ENCODE data around the gene DENND1A.

The DENND1A gene

DNA sequence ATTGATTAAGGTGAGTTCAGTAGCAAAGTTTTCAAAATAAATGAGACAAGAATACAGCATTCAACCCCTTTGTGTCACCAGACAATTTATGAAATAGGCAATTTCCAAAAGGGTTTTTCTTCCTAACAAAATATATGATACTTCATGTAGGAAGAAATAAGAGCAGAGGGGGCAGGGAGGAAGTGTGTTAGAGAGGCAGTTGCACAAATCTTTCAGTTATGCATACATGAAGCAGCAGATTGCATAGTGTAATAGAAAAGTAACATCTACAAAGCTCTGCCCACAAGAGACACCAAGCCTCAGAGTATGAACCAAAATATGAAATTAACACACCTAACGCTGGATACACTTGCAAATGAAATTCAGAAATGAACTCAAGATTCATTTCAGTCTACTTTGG lies 157.0 kb downstream of the DENND1A start:
- DNase-seq (ENCODE audit: low spot score), result no peak

DNA sequence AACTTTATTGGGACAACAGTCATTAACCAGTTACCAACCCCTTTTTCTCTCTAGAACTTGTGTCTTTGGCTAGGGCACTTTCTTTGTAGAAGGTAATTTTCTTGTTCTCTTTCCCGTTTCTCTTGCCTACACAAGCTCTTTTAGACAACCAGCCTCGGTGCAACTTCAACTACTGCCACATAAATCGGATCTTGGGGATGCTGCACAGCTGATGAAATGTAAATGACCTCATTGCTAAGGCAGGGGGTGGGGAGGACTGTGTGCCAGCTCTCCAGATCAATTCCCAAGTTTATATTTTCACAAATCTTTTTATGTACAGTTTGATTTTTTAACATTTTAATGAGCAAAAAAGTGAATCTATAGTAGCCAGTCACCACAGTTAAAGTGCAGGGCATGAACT lies 157.6 kb downstream of the DENND1A start:
- no peak for DNase-seq (ENCODE audit: low spot score)

DNA sequence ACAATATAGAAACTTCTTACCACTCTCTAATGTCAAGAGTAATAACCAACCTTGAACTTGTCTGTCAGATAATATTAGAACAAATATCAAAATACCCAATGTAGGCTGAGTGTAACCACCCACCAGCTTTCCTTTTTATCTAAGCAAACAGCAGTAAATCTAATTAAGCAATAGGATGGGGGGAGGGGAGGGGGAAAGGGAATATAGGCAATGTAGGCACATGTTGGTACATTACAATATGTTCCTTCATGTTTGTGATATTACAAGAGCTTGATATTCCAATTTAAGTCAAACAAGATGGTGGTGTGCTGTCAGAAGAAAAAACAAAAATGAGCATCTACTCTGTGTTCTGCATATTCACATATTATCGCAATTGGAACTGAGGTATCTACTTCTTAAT lies 158.2 kb downstream of the DENND1A start:
- no peak for DNase-seq (ENCODE audit: low spot score)

DNA sequence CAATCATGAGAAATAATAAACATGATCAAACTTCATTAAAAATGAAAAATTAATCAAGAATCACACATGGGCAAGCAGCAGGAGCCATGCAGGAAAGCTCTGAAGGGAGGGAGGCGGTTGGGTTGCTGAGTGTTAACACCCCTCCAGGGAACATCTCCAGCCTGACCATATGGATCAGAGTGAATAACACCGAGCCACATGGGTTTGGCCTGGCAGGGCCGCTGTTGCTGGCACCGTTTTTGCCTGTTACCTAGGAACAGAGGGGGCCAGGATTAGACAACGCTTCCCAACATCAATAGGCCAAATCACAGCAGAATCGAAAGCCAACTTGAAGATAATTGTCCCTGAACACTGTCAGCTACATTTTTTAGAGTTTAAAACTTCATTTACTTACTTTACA lies 160.2 kb downstream of the DENND1A start:
- DNase-seq (ENCODE audit: low spot score), result no peak

DNA sequence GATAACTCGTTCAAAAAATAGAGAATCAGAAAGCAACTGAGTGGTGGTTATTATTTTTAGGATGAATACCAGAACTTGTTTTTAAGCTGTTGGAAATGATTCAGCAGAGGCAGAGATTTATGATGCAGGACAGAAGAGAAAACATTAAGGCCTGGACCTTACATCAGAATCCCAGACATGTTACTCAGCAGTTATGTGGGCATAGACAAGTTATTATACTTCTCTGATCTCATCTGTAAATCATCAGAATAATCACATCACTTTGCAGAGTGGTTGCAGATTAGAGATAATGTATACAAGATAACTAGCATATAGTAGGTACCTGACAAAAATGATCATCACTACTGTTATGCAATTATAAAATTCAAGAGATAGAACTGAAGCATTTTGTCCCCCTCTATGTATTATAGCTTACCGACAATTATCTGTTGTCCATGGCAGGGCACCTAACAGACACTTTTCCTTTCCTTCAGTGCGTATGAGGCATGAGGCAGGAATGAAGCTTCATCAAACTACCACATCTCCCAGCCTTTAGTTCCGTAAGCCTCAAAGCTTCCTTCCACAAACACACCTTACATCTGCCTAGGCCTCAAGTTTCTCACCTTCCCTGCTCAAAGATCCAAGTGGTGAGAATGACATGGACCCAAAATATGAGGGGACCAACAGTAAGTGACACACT lies 165.9 kb downstream of the DENND1A start:
- no peak for DNase-seq (ENCODE audit: low spot score)

DNA sequence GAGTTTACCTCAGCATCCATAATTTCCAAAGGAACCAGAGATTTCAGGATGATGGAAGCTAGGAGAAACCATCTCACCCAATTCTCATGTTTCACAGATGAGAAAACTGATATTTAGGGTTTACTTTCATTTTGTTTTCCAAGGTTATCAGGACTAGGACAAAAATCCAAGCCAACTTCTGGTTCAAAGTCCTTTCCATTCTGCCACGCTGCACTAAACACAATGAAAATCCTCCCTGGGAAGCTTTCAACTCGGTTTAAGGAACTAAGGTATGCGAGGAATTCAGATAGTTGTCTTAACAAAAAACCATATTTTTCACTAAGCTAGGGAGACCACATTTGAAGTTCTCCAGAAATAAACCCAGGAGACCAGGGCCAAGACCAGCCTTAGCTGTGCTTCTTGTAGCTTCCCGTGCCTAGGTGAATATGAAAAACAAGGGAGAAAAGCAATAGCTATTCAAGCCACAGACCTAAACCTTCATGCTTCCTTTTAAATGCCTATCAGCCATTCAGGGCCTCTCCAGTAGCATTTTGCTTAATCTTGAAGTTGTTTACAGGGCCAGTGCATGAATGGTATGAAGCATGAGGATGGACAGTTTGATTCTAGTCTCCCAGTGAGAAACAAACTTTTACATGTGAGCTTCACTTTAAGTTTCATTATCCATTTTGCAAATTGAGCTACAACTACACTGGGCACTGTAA lies 167.9 kb downstream of the DENND1A start:
- DNase-seq (ENCODE audit: low spot score), result no peak

DNA sequence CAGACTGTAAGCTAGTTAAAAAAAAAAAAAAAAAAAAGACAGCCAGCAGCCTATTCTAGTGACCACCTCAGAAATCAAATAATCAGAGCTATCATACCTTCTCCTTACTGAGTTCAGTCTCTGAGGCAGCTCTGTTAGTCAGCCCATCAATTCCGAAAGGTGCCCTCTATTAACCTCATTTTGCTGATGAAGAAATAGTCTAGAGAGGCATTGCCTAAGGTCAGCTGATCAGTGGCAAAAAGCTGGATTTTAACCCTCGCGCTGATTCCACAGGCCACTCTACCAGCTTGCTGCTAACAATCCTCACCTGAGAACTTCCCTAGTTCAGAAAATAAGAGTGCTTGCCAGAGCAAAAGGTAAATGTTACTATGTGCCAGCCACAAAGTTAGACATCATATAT lies 172.0 kb downstream of the DENND1A start:
- DNase-seq (ENCODE audit: low spot score), result no peak

DNA sequence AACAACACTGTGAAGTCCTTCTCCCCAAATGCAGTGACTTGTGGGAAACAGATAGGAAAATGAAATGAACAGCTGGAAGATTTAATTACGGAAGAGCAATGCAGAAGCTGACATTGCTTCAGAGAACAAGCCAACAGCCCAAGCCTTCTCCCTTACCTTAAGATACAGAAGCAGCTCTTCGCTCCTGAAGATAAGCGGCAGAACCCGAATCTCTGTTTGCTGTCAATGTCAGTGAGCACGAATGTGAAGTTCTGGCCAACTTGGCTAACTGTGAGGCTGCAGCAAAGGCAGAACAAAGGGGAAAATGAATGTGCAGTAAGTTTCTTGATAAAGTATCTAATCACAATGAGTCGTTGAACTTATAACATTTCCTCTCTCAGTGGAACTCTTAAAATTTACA lies 172.4 kb downstream of the DENND1A start:
- DNase-seq (ENCODE audit: low spot score), result no peak

DNA sequence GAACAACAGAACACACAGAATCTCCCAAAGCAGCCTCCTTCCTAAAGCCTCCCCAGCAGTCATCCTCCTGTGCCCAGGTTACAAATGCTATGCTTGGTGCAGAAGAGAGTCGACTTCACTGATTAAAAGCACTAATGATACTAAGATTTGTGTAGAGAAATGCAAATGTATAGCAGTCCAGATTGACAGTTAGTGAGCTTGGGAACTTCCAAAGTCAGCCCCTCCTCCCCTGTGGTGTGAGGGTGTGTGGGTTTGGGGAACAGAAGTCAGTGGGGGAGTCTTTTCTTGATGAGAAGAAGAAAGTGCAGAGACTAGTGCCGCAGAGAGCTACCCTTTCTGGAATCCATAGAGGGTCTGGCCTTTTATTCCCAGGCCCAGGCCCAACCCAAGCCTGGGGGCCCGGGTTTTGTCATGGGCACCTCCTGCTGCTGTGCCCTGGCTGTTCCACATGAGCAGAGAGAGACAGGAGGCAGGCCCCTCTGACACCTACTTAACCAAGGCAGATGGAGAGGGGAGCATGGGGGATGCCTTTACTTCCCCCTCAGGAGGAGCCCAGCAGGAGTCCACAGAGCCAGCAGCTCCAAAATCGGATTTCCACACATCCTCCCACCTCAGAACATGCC lies 173.3 kb downstream of the DENND1A start:
- DNase-seq (ENCODE audit: low spot score), result no peak

DNA sequence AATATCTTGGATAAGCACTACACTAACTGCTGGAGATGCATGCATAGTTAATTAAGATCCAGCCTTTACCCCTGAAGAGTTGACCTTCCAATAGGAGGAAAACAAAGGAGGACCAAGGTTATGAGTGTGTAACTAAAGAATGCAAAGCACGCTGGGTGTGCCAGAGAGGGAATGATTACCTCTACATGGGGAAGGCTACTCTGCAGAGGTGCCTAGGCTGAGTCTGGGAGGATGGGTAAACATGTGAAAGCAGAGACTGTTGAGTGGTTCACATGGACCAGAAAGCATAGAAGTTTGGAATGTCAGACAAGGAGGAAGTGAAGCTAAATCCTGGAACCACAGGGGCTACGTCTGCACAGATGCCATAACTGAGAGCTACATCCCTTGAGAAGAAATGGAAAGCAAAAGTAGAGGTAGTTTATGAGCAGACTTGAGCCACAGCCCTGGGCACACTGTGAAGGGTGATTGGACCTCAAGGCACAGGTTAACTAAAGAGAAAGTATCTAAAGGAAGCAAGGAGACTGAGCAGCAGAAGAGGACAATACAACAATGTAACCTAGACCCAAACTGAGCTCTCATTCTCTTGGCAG lies 176.2 kb downstream of the DENND1A start:
- no peak for DNase-seq (ENCODE audit: low spot score)

DNA sequence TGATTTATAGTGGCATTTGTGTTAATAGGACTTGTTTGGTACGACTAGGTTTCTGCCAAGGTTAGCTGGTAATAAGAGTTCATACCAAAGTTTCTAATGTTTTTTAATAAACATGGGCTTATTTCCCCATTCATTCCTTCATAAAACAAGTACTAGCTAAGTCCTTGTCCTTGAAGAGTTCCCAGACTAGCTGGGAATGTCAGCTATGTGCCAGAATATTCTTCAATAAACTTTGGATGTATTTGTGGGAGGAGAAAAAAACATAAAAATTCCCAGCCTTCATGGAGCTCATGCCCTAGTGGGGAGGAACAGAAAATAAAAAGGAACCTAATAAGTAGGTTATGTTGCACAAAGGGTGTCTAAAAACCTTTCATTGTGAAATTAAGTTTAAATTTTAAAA lies 176.9 kb downstream of the DENND1A start:
- DNase-seq (ENCODE audit: low spot score), result no peak

DNA sequence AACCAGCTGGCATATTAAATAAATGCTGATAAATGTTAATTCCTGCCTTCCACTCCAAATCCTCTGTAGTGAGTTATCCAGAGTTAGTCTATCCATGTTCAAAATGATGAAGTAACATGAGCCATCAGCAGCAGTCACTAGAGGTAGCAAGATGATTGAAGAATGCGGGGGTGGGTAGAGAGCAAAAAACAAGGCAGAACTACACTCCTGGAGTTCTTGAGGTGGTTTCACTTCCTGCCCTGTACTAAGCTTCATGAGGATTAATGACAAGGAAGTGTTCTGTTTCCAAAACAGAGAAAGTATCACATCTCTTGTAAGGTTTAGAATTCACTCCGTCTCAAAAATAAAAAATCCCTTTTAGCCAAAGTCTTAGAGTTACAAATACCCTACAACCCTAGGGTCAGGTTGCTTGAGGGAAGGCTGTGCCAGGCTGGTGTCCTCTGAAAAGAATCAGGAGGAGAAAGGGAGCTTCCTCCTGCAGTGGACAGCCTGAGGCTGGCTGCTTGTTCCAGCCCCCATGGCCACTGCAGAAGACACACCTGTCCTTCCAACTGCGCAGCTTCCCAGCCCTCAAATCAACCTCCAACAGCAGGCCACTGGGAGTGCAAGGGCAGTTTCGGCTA lies 180.2 kb downstream of the DENND1A start:
- DNase-seq (ENCODE audit: low spot score), result peak; percentile 71

DNA sequence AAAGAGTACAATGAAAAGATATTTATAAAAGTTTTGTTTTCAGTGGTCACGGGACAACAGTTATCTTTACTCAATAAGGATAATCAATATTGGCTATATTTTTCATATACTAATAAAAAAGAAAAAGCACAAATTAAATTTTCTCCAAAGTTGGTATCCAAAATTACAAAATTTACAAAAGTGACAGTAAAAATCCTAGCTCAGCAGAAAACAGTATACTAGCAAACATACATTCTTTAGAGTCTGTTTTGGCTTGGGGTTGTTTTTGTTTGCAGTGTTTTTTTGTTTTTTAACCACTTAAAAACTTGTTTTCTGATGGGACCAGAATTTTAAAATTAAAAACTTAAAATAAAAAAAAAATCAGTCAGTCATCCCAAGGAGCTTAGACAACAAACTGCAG lies 183.2 kb downstream of the DENND1A start:
- no peak for DNase-seq (ENCODE audit: low spot score)

DNA sequence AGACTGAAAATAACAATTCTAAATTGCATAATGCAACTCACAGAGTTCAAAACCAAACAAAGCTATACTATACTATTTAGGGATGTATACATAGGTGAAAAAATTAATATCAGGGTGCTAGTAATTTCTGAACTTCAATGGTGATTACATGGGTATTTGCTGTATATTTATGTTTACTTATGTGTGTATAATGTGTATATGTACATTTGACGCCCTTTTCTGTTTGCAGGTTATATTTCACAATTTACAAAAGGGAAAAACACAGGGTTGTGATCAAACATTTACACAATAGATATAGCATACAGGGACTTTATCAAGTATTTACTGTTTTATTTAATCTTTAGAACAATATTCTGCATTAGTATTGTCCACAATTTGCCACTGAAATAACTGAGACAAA lies 184.0 kb downstream of the DENND1A start:
- no peak for DNase-seq (ENCODE audit: low spot score)

DNA sequence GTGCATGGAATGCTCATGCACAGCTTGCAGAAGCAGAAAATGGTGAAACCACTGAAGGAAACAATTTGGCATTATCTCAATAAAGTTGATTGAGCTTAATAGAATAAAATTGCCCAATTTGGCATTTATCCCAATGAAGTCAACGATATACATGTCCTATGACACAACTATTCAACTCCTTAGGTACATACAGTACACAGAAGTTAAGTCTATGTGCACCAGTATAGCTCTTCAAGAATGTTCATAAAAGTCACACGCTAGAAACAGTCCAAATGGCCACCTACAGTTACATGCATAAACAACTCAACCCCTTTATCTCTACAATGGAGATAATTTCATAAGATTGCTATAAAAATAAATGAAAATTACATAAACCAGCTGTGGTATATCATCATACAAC lies 184.5 kb downstream of the DENND1A start:
- DNase-seq (ENCODE audit: low spot score), result no peak

DNA sequence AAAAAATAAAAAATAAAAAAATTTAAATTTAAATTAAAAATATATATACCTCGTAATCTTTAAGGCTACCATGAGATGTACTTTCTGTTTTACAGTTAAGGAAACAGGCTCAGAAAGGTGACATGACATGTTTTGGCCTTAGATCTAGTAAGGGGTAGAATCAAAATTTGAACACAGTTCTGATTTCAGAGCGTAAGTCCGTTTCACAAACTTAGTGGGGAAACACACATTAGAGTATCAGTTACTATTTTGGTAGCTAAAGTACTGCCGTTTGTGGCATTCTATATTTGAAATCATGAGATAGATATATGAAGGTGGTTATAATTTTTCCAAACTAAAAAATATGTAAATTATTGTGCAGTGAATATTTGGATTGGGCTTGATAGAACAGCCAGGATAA lies 186.2 kb downstream of the DENND1A start:
- DNase-seq (ENCODE audit: low spot score), result no peak

DNA sequence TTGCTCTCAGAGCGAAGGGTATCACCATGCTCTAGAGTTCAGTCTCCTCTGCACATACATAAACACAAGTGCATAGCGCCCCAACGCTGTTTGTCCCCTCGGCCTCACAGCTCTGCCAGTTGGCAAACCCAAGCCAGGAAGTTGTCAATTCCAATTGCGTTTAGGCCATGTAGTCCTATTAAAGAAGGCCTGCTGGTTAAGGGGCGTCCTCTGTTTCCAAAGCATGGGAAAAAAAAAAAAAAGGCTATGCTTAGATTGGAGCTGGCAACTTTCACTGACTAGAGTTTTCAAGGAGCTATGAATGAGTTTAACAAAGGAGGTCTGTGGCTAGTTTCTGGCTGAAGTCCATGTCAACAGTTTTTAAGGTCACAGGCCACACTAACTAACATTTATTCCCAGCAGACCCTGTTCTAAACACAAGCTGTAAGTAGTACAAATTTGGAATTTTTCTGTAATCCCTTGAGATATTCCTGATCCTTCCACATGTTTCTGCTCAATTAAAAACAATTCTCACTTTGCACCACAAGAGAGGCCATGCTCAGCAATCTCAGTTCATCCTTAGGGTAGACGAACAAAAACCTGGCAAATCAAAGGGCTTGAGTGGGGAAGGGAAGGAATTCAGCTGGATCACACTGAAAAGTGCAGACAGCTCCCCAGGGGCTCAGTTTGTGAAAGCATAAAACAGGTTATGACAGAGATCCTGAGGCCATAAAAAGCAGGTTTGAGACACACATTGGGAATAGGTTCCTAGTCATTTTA lies 187.7 kb downstream of the DENND1A start:
- DNase-seq (ENCODE audit: low spot score), result no peak

DNA sequence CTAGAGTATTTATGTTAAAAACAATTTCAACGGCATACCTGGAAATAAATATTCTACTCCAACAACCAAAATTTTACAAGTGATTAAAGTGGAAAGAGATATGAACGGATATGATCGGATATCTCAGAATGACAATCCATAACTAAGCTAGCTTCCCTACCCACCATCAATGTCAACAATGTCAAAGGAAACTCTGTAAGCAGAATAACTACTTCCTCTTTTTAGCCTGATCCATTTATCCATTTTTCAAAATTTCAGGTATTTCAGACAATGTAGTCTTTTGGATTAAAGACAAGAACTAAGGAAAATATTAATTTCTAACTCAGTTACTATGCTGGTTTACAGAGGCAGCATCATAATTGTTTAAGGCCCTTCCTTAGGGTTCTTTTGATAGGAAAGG lies 188.7 kb downstream of the DENND1A start:
- no peak for DNase-seq (ENCODE audit: low spot score)

DNA sequence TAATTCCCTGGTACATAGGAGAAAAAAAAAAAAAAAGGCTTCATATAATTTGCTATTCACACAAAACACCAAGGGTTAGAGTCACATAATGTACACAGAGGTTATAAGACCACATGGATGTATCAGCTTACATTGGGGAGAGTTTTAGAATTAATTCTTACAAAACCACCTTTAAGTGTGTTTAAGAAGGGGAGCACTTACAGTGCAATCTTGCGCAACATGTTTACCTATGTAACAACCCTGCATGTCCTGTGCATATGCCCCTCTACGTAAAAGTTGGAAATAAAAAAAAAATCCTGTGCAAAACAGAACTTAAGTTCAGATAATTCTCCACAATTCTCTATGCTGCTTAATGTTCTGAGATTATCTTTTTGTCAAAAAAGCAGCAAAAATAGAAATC lies 190.0 kb downstream of the DENND1A start:
- no peak for DNase-seq (ENCODE audit: low spot score)

DNA sequence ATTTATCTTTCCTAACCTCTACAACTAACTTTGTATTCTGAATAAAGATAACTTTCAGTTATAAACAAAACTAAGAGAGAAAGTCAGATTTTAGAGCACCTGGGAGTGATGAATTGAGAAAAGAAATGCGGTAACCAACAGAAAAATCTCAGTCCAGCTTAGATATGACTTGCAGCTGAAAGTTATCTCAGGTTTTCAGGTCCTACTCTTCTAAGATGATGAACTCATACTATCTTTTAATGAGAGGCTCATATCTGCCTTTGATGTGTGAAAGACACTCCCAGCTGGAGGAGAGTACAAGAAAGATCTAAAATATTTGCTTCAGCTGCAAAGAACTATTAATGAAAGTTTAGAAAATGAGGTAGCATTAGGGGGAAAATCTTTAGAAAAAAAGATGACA lies 190.5 kb downstream of the DENND1A start:
- no peak for DNase-seq (ENCODE audit: low spot score)

DNA sequence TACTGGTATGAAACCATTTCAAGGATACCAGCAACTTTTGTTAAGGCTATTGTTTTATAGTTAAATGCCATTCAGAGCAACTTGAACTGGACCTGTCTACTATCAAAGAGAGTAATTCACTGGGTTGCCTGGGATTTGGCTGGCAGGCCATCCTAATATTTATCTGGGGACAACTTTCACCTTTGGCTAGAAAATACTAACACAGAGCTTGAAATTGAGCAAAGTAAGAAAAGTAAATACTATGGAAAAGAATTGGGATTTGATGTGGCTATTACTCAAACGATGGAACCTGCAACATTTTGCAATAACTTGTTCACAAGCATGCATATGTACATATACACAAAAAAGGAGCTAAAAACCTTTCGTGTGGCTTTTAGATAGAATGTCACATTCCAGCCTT lies 191.3 kb downstream of the DENND1A start:
- DNase-seq (ENCODE audit: low spot score), result no peak

DNA sequence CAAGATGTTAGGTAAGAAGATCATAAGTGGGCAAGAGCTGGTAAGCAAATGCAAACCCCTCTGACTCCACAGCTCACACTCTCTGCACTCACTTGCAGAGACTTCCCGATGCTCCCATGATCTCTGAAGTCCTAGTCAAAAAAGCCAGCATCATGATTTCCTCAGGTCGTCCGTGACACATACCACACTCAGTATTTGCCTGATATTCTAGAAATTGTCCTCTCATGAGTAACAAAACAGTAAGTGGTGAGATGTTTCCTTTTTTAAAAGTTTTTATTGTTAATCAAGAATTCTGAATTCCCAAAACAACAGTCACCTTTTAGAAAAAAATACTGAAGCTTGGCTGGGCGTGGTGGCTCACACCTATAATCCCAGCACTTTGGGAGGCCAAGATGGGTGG lies 194.6 kb downstream of the DENND1A start:
- no peak for DNase-seq (ENCODE audit: low spot score)
